Mesothelial cell of epicardium (in vitro differentiated cells): ENCODE results near the gene FBXO15. TPM values are rescaled to one million over a fixed set of nuclear protein-coding genes. Genes with fewer than 3 reads are reported as not detected.

Source experiments
- DNase-seq, 2 experiments: peaks; one replicate each; pipeline ENCODE4 v3.0.0; 2021; ENCODE audit warnings: low spot score in 2 of 2; ENCODE audit not compliant: unreplicated experiment in 2 of 2
- H3K27ac Mint-ChIP-seq: 2 replicates; pipeline ENCODE4 v1.8.0; 2021; ENCODE audit warnings: mixed read lengths
- H3K27me3 Mint-ChIP-seq: 2 replicates; pipeline ENCODE4 v1.8.0; 2021; ENCODE audit warnings: low read depth, mixed read lengths
- H3K36me3 Mint-ChIP-seq: 2 replicates; pipeline ENCODE4 v1.8.0; 2021; ENCODE audit warnings: mixed read lengths
- H3K4me1 Mint-ChIP-seq: 2 replicates; pipeline ENCODE4 v1.8.0; 2021; ENCODE audit warnings: mixed read lengths
- H3K4me3 Mint-ChIP-seq: 2 replicates; pipeline ENCODE4 v1.8.0; 2021; ENCODE audit warnings: mild to moderate bottlenecking, moderate library complexity, mixed read lengths
- H3K9me3 Mint-ChIP-seq: 2 replicates; pipeline ENCODE4 v1.8.0; 2021; ENCODE audit warnings: mixed read lengths
- total RNA-seq: library from RNA; stranded (reverse); gene quantifications from 3 replicates; pipeline ENCODE4 v1.2.1, GENCODE V29; 2021
- TF ChIP-seq, protein P1 (sequence below): fragments of 200-600 bp; sonication (generic); IDR thresholded peaks from one replicate; pipeline ENCODE4 v1.5.0; 2021; ENCODE audit warnings: antibody characterized with exemption; ENCODE audit not compliant: unreplicated experiment

FBXO15 gene
- total RNA-seq, 1 donor from 2014 or later: 2.3 TPM

DNA sequence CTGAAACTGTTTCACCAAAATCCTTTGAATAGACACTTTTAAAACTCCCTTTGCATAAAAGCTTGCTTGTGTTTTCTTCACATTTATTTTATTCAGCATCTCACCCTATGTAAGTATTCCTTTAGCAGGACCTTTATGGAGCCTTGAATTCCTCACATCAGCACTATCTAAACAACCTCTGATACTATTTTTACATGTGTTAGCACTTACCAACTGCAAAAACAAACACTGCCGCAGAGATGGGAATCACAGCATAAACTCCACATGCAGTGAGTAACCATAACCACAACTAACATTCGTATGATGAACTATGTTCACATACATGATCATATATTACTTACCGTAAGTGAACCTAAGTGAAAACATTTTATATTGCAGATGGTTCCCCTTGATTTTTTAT lies 15.4 kb downstream of the FBXO15 start:
- no peak overlapping the region for H3K27ac Mint-ChIP-seq
- TF ChIP-seq, protein P1, sequence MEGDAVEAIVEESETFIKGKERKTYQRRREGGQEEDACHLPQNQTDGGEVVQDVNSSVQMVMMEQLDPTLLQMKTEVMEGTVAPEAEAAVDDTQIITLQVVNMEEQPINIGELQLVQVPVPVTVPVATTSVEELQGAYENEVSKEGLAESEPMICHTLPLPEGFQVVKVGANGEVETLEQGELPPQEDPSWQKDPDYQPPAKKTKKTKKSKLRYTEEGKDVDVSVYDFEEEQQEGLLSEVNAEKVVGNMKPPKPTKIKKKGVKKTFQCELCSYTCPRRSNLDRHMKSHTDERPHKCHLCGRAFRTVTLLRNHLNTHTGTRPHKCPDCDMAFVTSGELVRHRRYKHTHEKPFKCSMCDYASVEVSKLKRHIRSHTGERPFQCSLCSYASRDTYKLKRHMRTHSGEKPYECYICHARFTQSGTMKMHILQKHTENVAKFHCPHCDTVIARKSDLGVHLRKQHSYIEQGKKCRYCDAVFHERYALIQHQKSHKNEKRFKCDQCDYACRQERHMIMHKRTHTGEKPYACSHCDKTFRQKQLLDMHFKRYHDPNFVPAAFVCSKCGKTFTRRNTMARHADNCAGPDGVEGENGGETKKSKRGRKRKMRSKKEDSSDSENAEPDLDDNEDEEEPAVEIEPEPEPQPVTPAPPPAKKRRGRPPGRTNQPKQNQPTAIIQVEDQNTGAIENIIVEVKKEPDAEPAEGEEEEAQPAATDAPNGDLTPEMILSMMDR: no peak
- no peaks in the 10 kb centered on the region for H3K4me1 Mint-ChIP-seq
- peaks cover 14% of the 10 kb centered on the region for H3K27me3 Mint-ChIP-seq
- no peaks in the 10 kb centered on the region for H3K9me3 Mint-ChIP-seq
- DNase-seq: no peak
- H3K36me3 Mint-ChIP-seq: no peaks in the 10 kb centered on the region
- no peak overlapping the region for H3K4me3 Mint-ChIP-seq

GRCh38 chr18:74131124-74131523 lies 16.5 kb downstream of the FBXO15 start:
- DNase-seq: no peak
- H3K27me3 Mint-ChIP-seq: peaks cover 25% of the 10 kb centered on the region
- H3K36me3 Mint-ChIP-seq: no peaks in the 10 kb centered on the region
- no peaks in the 10 kb centered on the region for H3K4me1 Mint-ChIP-seq
- H3K4me3 Mint-ChIP-seq: no peak overlapping the region
- TF ChIP-seq, protein P1: no peak
- H3K27ac Mint-ChIP-seq: no peak overlapping the region
- no peaks in the 10 kb centered on the region for H3K9me3 Mint-ChIP-seq

DNA sequence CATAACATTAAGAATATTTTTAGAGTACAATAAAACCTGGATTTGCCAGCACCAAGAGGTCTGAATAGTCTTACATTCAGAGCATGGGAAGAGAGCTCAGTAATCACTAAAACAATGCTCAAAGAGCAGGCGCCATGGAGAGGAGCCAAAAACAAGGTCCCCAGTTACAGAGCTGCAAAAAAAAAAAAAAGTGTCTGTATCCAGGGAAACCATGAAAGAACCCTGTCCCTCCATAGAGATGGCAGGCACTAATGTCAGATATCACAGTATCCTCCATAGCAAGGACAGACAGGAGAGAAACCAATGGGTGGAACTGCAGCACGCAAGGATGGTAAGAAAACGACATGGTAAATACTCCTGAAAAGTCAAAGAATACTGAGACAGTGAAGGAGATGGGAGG lies 19.5 kb downstream of the FBXO15 start:
- no peaks in the 10 kb centered on the region for H3K4me1 Mint-ChIP-seq
- no peak overlapping the region for H3K4me3 Mint-ChIP-seq
- H3K9me3 Mint-ChIP-seq: no peaks in the 10 kb centered on the region
- H3K27me3 Mint-ChIP-seq: peaks cover 50% of the 10 kb centered on the region
- H3K36me3 Mint-ChIP-seq: no peaks in the 10 kb centered on the region
- TF ChIP-seq, protein P1: no peak
- DNase-seq: no peak
- H3K27ac Mint-ChIP-seq: no peak overlapping the region

DNA sequence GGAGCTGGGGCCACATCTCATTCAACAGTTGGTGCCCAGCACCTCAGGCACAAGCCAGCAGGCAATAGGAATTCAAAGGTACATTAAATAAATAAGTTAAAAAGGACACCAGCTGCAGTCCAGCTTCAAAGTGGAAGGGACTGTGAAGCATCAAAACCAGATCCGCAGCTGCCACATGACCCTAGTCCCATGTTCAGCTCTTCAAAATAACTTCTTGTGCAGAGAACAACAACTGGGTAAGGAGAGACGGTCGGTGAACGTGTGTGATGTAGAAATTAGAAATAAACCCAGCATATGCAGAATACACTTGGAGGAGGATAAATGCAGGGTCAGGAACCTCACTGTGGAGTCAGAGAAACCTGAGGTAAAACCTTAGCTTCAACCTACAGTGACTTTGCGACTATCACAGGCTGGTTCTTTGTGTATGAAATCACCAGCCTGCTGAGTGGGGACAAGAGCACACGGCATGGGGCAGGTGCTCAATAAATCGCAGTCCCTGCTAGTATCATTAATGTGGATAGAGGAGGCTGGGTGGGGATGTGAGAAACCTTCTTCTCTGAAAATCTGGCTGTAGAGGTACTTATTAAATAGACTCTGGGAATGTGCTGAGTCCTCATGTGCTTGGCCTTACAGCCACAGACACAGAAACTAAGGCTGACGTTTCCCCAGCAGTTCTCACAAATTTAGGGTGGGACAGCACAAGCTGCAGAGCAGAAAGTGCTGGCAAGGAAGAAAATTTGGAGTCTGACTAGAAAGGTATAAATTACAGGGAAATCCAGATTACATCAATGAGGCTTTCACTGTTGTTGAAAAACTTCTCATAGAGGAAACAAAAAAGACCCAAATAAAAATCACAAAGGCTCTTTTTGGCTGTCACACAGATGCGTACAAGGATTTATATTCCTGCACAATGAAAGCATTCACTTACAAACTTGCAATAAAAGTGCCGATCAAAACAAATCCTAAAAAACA lies 20.7 kb downstream of the FBXO15 start:
- Mint-ChIP-seq H3K36me3 (no peaks in the 10 kb centered on the region), H3K27ac (no peak overlapping the region), H3K27me3 (peaks cover 54% of the 10 kb centered on the region), H3K9me3 (no peaks in the 10 kb centered on the region), H3K4me3 (no peak overlapping the region), H3K4me1 (no peaks in the 10 kb centered on the region)
- DNase-seq: no peak
- TF ChIP-seq, protein P1: no peak

- Mint-ChIP-seq H3K27me3 (peaks cover 57% of the 10 kb centered on the region), H3K9me3 (no peaks in the 10 kb centered on the region), H3K4me1 (no peaks in the 10 kb centered on the region), H3K36me3 (no peaks in the 10 kb centered on the region), H3K27ac (no peak overlapping the region), H3K4me3 (no peak overlapping the region)
- DNase-seq: no peak
- TF ChIP-seq, protein P1: no peak
These were observed 23.0 kb downstream of the FBXO15 start for GRCh38 chr18:74124642-74125041.
